ENCODE measurements around the gene ADAMTS6. TPM values are rescaled to one million over a fixed set of nuclear protein-coding genes. Genes with fewer than 3 reads are reported as not detected.
"Not testable (repeated sequence)": the region's sequence is repeated elsewhere in the genome, so short reads cannot be mapped to it uniquely, and the experiment has no call there.

The ADAMTS6 gene
- total RNA-seq, 1 experiment from 2014 or later = 1.5 TPM

DNA sequence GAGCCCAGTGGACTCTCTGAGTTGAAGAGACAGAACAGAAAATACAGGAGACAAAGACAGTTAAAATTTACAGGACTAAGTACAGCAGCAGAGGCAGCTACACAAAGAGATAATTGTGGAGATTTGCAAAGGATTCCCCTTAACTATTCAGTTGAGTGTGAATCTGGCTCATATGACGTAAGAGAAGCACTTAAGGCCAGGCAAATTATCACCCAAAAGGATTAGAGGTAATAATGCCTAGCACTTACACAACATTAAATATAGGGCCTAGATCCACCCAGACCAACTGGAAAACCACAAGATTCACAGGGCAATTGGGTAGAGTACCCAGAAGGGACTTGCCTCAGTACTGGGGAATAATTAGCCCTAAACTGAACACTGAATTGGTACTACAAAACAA is 41.3 kb downstream of the ADAMTS6 start:
- no peak for DNase-seq
- H3K36me3 ChIP-seq (replicated peaks; ENCODE audit: control insufficient read depth, insufficient read depth, low read length) = no peaks in the 10 kb centered on the region
- H3K27me3 ChIP-seq (ENCODE audit: control insufficient read depth, insufficient read depth, low read length) = no peaks in the 10 kb centered on the region
- no peak overlapping the region for H3K4me3 ChIP-seq (ENCODE audit: insufficient read depth, low read depth, low read length)

DNA sequence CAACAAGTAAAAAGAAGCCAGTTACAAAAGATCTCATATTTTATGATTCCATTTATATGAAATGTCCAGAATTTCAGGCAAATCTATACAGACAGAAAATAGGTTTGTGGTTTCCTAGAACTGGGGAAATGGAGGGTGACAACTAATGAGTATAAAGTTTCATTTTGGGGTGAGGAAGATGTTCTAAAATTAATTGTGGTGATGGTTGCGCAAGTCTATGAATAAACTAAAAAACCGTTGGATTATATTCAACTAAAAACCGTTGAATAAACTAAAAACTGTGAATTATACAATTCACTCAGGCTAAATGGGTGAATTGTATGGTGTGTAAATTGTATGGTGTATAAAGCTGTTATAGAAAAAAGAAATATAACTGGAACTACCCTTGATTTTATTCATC is 47.6 kb downstream of the ADAMTS6 start:
- no peaks in the 10 kb centered on the region for H3K36me3 ChIP-seq (replicated peaks; ENCODE audit: control insufficient read depth, insufficient read depth, low read length)
- DNase-seq = no peak
- no peaks in the 10 kb centered on the region for H3K27me3 ChIP-seq (ENCODE audit: control insufficient read depth, insufficient read depth, low read length)
- no peak overlapping the region for H3K4me3 ChIP-seq (ENCODE audit: insufficient read depth, low read depth, low read length)

- Histone ChIP-seq H3K27me3 (ENCODE audit: control insufficient read depth, insufficient read depth, low read length) (no peaks in the 10 kb centered on the region), H3K36me3 (replicated peaks; ENCODE audit: control insufficient read depth, insufficient read depth, low read length) (no peaks in the 10 kb centered on the region), H3K4me3 (ENCODE audit: insufficient read depth, low read depth, low read length) (no peak overlapping the region)
- no peak for DNase-seq
These were observed 55.1 kb downstream of the ADAMTS6 start for GRCh38 chr5:65426656-65427055.

DNA sequence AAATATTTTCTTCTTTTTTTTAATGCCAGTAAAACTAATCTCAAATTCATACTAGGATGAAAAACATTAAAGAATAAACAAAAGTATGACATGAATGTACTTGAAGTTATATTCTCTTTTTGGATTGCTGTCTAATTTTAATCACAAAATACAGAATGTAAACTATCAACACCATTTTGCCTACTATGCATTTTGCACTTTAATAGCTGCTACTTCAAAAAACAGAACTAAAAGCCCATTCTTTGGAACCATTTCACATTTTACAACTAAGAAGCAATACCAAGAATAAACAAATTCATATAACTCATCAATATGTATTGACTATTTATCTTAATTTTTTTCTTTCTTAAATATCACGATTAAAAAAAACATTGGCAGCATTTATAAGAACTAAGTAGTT is 58.1 kb downstream of the ADAMTS6 start:
- DNase-seq = no peak
- H3K4me3 ChIP-seq (ENCODE audit: insufficient read depth, low read depth, low read length) = no peak overlapping the region
- no peaks in the 10 kb centered on the region for H3K36me3 ChIP-seq (replicated peaks; ENCODE audit: control insufficient read depth, insufficient read depth, low read length)
- no peaks in the 10 kb centered on the region for H3K27me3 ChIP-seq (ENCODE audit: control insufficient read depth, insufficient read depth, low read length)

DNA sequence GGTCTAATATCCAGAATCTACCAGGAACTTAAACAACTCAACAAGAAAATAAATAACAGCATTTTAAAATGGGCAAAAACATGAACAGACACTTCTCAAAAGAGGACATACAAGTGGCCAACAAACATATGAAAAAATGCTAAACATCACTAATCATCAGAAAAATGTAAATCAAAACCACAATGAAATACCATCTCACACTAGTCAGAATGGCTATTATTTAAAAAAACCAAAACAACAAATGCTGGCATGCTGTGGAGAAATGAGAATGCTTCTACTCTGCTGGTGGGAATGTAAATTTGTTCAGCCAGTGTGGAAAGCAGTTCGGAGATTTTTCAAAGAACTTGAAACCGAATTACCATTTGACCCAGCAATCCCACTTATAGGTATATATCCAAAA is 63.1 kb downstream of the ADAMTS6 start:
- DNase-seq = no peak
- no peaks in the 10 kb centered on the region for H3K27me3 ChIP-seq (ENCODE audit: control insufficient read depth, insufficient read depth, low read length)

GRCh38 chr5:65413822-65414221 is 67.9 kb downstream of the ADAMTS6 start:
- no peak for DNase-seq
- no peaks in the 10 kb centered on the region for H3K36me3 ChIP-seq (replicated peaks; ENCODE audit: control insufficient read depth, insufficient read depth, low read length)
- no peaks in the 10 kb centered on the region for H3K27me3 ChIP-seq (ENCODE audit: control insufficient read depth, insufficient read depth, low read length)
- no peak overlapping the region for H3K4me3 ChIP-seq (ENCODE audit: insufficient read depth, low read depth, low read length)

More for the DNA sequence above, 63.1 kb downstream of the ADAMTS6 start:
- H3K36me3 ChIP-seq (replicated peaks; ENCODE audit: control insufficient read depth, insufficient read depth, low read length) = no peaks in the 10 kb centered on the region
- no peak overlapping the region for H3K4me3 ChIP-seq (ENCODE audit: insufficient read depth, low read depth, low read length)

GRCh38 chr5:65412842-65413241 is 68.9 kb downstream of the ADAMTS6 start:
- Histone ChIP-seq H3K27me3 (ENCODE audit: control insufficient read depth, insufficient read depth, low read length) (no peaks in the 10 kb centered on the region), H3K36me3 (replicated peaks; ENCODE audit: control insufficient read depth, insufficient read depth, low read length) (no peaks in the 10 kb centered on the region), H3K4me3 (ENCODE audit: insufficient read depth, low read depth, low read length) (no peak overlapping the region)
- DNase-seq = no peak

GRCh38 chr5:65411356-65411755 is 70.4 kb downstream of the ADAMTS6 start:
- H3K36me3 ChIP-seq (replicated peaks; ENCODE audit: control insufficient read depth, insufficient read depth, low read length) = no peaks in the 10 kb centered on the region
- DNase-seq = no peak
- no peak overlapping the region for H3K4me3 ChIP-seq (ENCODE audit: insufficient read depth, low read depth, low read length)
- H3K27me3 ChIP-seq (ENCODE audit: control insufficient read depth, insufficient read depth, low read length) = no peaks in the 10 kb centered on the region

- Histone ChIP-seq H3K27me3 (ENCODE audit: control insufficient read depth, insufficient read depth, low read length) (no peaks in the 10 kb centered on the region), H3K36me3 (replicated peaks; ENCODE audit: control insufficient read depth, insufficient read depth, low read length) (no peaks in the 10 kb centered on the region), H3K4me3 (ENCODE audit: insufficient read depth, low read depth, low read length) (no peak overlapping the region)
- DNase-seq = no peak
These were observed 86.1 kb downstream of the ADAMTS6 start for GRCh38 chr5:65395526-65396155.

DNA sequence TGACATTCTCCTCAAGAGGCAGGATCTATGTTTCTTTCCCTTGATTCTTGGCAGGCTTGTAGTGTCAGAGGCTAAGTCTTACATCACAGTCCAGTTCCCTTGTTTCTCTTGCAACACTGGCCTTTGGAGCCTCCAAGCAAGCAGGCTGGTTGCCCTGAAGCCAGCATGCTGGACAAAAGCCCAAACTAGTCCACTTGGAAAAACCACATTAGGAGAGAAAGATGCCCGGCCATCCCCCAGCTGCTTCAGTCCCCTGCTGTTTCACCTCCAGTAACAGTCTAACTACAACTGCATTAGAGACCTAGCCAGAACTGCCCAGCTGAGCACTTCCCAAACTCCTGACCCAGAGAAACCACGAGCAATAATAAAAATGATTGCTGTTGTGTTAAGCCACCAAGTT is 87.6 kb downstream of the ADAMTS6 start:
- H3K4me3 ChIP-seq (ENCODE audit: insufficient read depth, low read depth, low read length) = no peak overlapping the region
- no peaks in the 10 kb centered on the region for H3K27me3 ChIP-seq (ENCODE audit: control insufficient read depth, insufficient read depth, low read length)
- DNase-seq = no peak
- H3K36me3 ChIP-seq (replicated peaks; ENCODE audit: control insufficient read depth, insufficient read depth, low read length) = no peaks in the 10 kb centered on the region

GRCh38 chr5:65391591-65391990 is 90.1 kb downstream of the ADAMTS6 start:
- H3K27me3 ChIP-seq (ENCODE audit: control insufficient read depth, insufficient read depth, low read length) = no peaks in the 10 kb centered on the region
- H3K36me3 ChIP-seq (replicated peaks; ENCODE audit: control insufficient read depth, insufficient read depth, low read length) = no peaks in the 10 kb centered on the region
- no peak overlapping the region for H3K4me3 ChIP-seq (ENCODE audit: insufficient read depth, low read depth, low read length)
- no peak for DNase-seq

DNA sequence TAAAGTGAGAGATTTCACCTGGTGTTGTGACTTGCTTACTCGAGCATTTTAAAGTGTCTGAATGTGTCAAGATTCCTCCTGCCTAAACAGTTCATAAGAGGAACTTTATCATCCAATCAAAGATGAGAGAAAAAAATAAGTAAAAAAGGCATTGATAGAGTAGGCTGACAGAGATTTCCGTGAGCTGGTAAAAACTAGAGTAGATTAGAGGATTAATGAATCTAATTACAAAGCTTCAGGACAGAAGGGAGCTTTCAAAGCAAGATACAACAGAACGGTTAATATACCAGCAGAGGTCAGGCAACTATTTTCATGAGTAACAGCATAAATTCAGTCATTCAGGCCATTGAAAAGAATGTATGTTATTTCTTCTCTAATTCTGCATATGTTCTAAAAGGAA is 91.5 kb downstream of the ADAMTS6 start:
- no peaks in the 10 kb centered on the region for H3K27me3 ChIP-seq (ENCODE audit: control insufficient read depth, insufficient read depth, low read length)
- no peak for DNase-seq
- no peak overlapping the region for H3K4me3 ChIP-seq (ENCODE audit: insufficient read depth, low read depth, low read length)
- no peaks in the 10 kb centered on the region for H3K36me3 ChIP-seq (replicated peaks; ENCODE audit: control insufficient read depth, insufficient read depth, low read length)

DNA sequence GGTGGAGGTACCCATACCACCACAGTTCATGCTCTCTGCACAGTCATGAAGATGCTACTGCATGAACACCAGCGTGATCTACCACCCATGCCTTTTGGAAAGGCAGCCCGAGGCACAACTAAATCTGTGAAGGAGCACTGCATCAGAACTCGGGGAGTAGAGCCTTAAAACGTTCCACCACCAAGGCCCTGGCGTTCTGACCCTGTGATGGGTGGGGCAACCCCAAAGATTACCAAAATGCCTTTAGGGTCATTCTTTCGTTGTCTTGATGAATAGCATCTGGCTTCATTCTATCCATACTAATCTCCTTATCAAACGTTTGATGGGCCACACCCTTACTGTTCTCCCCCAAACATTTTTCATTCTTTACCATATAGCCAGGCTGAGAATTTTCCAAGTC is 97.9 kb downstream of the ADAMTS6 start:
- Histone ChIP-seq H3K36me3 (replicated peaks; ENCODE audit: control insufficient read depth, insufficient read depth, low read length) (no peaks in the 10 kb centered on the region), H3K27me3 (ENCODE audit: control insufficient read depth, insufficient read depth, low read length) (no peaks in the 10 kb centered on the region)
- no peak for DNase-seq

DNA sequence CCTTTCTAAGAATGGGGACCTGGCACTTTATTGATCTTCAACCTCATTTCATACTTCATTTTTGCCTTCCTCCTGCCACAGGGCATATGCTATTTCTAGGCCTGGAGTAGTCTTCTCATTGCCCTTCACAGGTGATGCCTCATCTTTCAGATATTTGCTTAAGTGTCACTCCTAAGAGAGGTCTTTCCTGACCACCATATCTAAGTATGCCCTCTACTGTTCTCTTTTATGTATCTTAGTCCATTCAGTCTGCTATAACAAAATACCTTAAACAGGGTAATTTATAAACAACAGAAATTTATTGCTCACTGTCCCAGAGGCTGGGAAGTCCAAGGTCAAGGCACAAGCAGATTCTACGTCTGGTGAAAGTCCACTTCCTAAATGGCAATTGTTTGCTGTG is 99.1 kb downstream of the ADAMTS6 start:
- no peak overlapping the region for H3K4me3 ChIP-seq (ENCODE audit: insufficient read depth, low read depth, low read length)
- H3K36me3 ChIP-seq (replicated peaks; ENCODE audit: control insufficient read depth, insufficient read depth, low read length) = no peaks in the 10 kb centered on the region
- no peaks in the 10 kb centered on the region for H3K27me3 ChIP-seq (ENCODE audit: control insufficient read depth, insufficient read depth, low read length)
- DNase-seq = no peak

More for the DNA sequence above, 97.9 kb downstream of the ADAMTS6 start:
- no peak overlapping the region for H3K4me3 ChIP-seq (ENCODE audit: insufficient read depth, low read depth, low read length)

- H3K36me3 ChIP-seq (replicated peaks; ENCODE audit: control insufficient read depth, insufficient read depth, low read length); DNase-seq; H3K4me3 ChIP-seq (ENCODE audit: insufficient read depth, low read depth, low read length); H3K27me3 ChIP-seq (ENCODE audit: control insufficient read depth, insufficient read depth, low read length): not testable (repeated sequence)
These were observed 111.2 kb downstream of the ADAMTS6 start for GRCh38 chr5:65370505-65370904.

DNA sequence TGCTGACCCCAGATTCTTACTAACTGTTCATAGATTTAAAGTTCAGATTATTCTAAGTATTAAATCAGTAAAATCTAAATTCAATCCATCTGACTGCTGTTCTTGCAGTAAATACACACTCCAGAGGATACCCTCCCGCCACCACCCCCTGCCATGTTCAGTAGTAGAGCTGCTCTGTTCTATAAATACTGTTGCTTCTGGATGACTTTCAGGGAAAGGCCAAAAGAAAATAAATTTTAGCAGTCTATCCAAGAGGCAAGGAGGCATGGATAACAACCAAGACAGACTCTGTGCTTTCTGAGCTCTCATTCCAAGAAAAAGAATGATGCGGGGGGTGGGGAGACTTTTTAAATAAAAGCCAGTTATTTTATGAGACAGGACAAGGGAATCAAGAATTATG is 115.1 kb downstream of the ADAMTS6 start:
- Histone ChIP-seq H3K27me3 (ENCODE audit: control insufficient read depth, insufficient read depth, low read length) (no peaks in the 10 kb centered on the region), H3K36me3 (replicated peaks; ENCODE audit: control insufficient read depth, insufficient read depth, low read length) (no peaks in the 10 kb centered on the region), H3K4me3 (ENCODE audit: insufficient read depth, low read depth, low read length) (no peak overlapping the region)
- peak; percentile 7 for DNase-seq
